ENCODE data around the gene SLC10A3.

Gene SLC10A3

DNA sequence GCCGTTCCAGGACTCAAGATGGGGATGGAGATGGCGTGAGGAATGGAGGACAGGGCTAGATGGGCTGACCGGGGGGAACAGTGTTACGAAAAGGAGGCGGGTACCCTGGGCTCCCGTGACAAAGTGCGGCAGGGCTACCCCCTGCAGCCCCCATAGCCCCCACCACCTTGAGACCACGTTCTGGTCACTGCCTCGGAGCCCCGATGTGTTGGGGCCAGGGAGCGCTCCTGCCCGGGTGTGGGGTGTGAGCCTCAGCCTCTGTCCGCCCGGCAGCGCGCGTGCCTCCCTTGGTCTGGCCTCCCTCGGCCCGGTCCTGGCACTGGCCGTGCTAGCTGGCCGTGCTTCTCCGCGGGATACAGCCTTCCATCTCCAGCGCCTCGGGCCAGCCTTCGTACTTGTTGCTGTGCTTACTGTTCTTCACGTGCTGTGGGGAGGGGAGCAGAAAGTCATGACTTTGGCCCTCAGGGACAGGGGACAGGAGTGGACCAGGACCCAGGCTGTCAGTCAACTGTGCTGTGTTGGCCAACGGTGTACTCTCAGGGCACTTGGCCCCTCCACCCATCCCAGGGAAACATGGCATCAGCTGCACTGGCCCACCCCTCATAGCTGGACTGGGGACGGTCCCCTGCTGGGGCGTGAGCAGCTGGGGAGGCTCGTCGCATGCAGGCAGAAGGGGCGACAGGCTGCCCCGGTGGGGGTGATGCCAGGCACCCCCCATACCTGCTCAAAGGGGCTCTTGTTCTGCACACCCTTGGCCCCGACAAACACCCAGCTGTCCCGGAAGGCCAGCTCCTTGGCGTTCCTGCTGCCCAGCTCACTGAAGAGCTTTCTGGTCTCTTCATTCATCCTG, 16.3 kb upstream of the SLC10A3 start:
- H3K27me3 ChIP-seq (ENCODE audit: insufficient read depth, low read length): no peaks in the 10 kb centered on the region
- H3K27ac ChIP-seq (ENCODE audit: low read depth, low read length, poor library complexity, severe bottlenecking): no peak overlapping the region
- TF ChIP-seq EZH2 (IDR thresholded peaks at IDR 0.05; ENCODE audit: borderline replicate concordance, low read length): no peak
- TF ChIP-seq, protein P1, sequence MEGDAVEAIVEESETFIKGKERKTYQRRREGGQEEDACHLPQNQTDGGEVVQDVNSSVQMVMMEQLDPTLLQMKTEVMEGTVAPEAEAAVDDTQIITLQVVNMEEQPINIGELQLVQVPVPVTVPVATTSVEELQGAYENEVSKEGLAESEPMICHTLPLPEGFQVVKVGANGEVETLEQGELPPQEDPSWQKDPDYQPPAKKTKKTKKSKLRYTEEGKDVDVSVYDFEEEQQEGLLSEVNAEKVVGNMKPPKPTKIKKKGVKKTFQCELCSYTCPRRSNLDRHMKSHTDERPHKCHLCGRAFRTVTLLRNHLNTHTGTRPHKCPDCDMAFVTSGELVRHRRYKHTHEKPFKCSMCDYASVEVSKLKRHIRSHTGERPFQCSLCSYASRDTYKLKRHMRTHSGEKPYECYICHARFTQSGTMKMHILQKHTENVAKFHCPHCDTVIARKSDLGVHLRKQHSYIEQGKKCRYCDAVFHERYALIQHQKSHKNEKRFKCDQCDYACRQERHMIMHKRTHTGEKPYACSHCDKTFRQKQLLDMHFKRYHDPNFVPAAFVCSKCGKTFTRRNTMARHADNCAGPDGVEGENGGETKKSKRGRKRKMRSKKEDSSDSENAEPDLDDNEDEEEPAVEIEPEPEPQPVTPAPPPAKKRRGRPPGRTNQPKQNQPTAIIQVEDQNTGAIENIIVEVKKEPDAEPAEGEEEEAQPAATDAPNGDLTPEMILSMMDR (IDR thresholded peaks at IDR 0.05; ENCODE audit: low read length): no peak
- H3K36me3 ChIP-seq (ENCODE audit: insufficient read depth, low read length): peaks cover 20% of the 10 kb centered on the region
- H4K20me1 ChIP-seq (ENCODE audit: insufficient read depth, low read length): no peaks in the 10 kb centered on the region
- no peaks in the 10 kb centered on the region for H3K9me2 ChIP-seq (ENCODE audit: low read depth, low read length)
- H3K9ac ChIP-seq (ENCODE audit: low read length): no peak overlapping the region
- no peaks in the 10 kb centered on the region for H3K4me1 ChIP-seq (ENCODE audit: insufficient read depth, low read length, severe bottlenecking)
- H3F3A ChIP-seq (ENCODE audit: insufficient read depth, low read length): no peaks in the 10 kb centered on the region
- H3K79me2 ChIP-seq (ENCODE audit: insufficient read depth, low read length): no peaks in the 10 kb centered on the region
- H3K4me2 ChIP-seq (ENCODE audit: low read length): no peak overlapping the region
- no peak overlapping the region for H3K4me3 ChIP-seq (ENCODE audit: low read depth, low read length, poor library complexity, severe bottlenecking)
- no peak overlapping the region for H2AFZ ChIP-seq (ENCODE audit: low read length)
- H3K9me3 ChIP-seq (ENCODE audit: low read length): no peaks in the 10 kb centered on the region

DNA sequence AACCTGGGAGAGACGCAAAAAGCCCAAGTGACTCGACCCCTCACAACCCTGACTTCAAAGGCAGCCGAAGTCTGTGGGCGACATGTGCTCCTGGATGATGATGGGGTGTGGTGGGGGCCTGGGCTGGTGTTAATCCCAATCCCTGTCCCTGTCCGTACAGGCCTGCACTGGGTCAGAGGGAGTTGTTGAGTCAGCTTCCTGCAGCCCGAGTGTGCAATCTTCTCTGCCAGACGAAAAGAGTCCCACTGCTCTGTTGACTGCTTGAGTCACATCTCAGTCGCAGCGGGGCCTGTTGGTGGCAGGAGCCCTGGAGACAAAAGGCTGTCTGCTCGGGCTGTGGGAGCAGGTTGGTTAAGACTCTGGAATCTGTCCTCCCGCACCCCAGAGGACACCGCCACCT, 15.3 kb upstream of the SLC10A3 start:
- no peak overlapping the region for H2AFZ ChIP-seq (ENCODE audit: low read length)
- H3K4me1 ChIP-seq (ENCODE audit: insufficient read depth, low read length, severe bottlenecking): no peaks in the 10 kb centered on the region
- no peaks in the 10 kb centered on the region for H4K20me1 ChIP-seq (ENCODE audit: insufficient read depth, low read length)
- no peaks in the 10 kb centered on the region for H3K79me2 ChIP-seq (ENCODE audit: insufficient read depth, low read length)
- H3K4me3 ChIP-seq (ENCODE audit: low read depth, low read length, poor library complexity, severe bottlenecking): no peak overlapping the region
- no peak for TF ChIP-seq EZH2 (IDR thresholded peaks at IDR 0.05; ENCODE audit: borderline replicate concordance, low read length)
- TF ChIP-seq, protein P1 (IDR thresholded peaks at IDR 0.05; ENCODE audit: low read length): no peak
- no peaks in the 10 kb centered on the region for H3K9me2 ChIP-seq (ENCODE audit: low read depth, low read length)
- H3F3A ChIP-seq (ENCODE audit: insufficient read depth, low read length): no peaks in the 10 kb centered on the region
- H3K36me3 ChIP-seq (ENCODE audit: insufficient read depth, low read length): peaks cover 20% of the 10 kb centered on the region
- H3K27me3 ChIP-seq (ENCODE audit: insufficient read depth, low read length): no peaks in the 10 kb centered on the region
- no peak overlapping the region for H3K9ac ChIP-seq (ENCODE audit: low read length)
- no peak overlapping the region for H3K27ac ChIP-seq (ENCODE audit: low read depth, low read length, poor library complexity, severe bottlenecking)
- no peak overlapping the region for H3K4me2 ChIP-seq (ENCODE audit: low read length)
- no peaks in the 10 kb centered on the region for H3K9me3 ChIP-seq (ENCODE audit: low read length)

DNA sequence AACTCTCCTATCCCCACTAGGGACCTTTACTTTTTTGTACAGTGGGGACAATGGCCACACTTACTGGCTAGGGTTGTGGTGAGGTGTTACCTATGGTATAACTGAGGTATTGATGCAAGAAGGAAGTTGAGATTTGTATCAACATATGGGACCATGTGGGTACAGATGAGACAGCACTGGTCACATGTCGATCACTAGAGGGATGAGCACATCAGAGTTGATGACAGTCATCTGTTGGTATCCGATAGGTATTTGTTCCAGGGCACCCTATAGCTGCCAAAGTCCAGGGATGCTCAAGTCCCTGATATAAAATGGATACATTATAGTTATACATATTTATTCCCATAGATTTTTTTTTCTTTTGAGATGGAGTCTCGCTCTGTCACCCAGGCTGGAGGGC, 12.6 kb upstream of the SLC10A3 start:
- H3K9me2 ChIP-seq (ENCODE audit: low read depth, low read length): no peaks in the 10 kb centered on the region
- H3K4me1 ChIP-seq (ENCODE audit: insufficient read depth, low read length, severe bottlenecking): peaks cover under 1% of the 10 kb centered on the region
- H2AFZ ChIP-seq (ENCODE audit: low read length): no peak overlapping the region
- no peak overlapping the region for H3K9ac ChIP-seq (ENCODE audit: low read length)
- TF ChIP-seq, protein P1 (IDR thresholded peaks at IDR 0.05; ENCODE audit: low read length): no peak
- no peak for TF ChIP-seq EZH2 (IDR thresholded peaks at IDR 0.05; ENCODE audit: borderline replicate concordance, low read length)
- no peaks in the 10 kb centered on the region for H3K9me3 ChIP-seq (ENCODE audit: low read length)
- H3K27me3 ChIP-seq (ENCODE audit: insufficient read depth, low read length): no peaks in the 10 kb centered on the region
- H3K79me2 ChIP-seq (ENCODE audit: insufficient read depth, low read length): no peaks in the 10 kb centered on the region
- no peaks in the 10 kb centered on the region for H3F3A ChIP-seq (ENCODE audit: insufficient read depth, low read length)
- no peak overlapping the region; the same call in 1 of the 2 replicates for H3K4me2 ChIP-seq (ENCODE audit: low read length)
- H3K36me3 ChIP-seq (ENCODE audit: insufficient read depth, low read length): peaks cover 6% of the 10 kb centered on the region; the same call in 1 of the 2 replicates
- no peak overlapping the region for H3K27ac ChIP-seq (ENCODE audit: low read depth, low read length, poor library complexity, severe bottlenecking)
- H4K20me1 ChIP-seq (ENCODE audit: insufficient read depth, low read length): no peaks in the 10 kb centered on the region
- H3K4me3 ChIP-seq (ENCODE audit: low read depth, low read length, poor library complexity, severe bottlenecking): no peak overlapping the region

All from OCI-LY1 (cell line).